Mammary epithelial cell (primary cell): Measurements from ENCODE around the gene ZNF169.

ENCODE experiments used
- CTCF ChIP-seq, 2 donors: IDR thresholded peaks in 1 of 2; conservative IDR thresholded peaks in 1 of 2; 2 replicates each; pipeline ENCODE4 v1.5.1; 2011 to 2012; ENCODE audit warnings: inconsistent platforms in 2 of 2, low read length in 2 of 2, mild to moderate bottlenecking in 2 of 2, control low read depth in 1 of 2, low read depth in 1 of 2; ENCODE audit not compliant: insufficient read depth in 1 of 2; ENCODE audit errors: extremely low read depth in 1 of 2
- EZH2 ChIP-seq: IDR thresholded peaks from 2 replicates; pipeline ENCODE4 v1.6.1; 2012; ENCODE audit warnings: low read length, inconsistent platforms, borderline replicate concordance

- TF ChIP-seq EZH2 (no peak), CTCF (conservative IDR thresholded peaks at IDR 0.05 in 1 of 2, IDR thresholded peaks at IDR 0.05 in 1 of 2; ENCODE audit: extremely low read depth in 1 of 2, insufficient read depth in 1 of 2, low read depth in 1 of 2, low read length in 2 of 2) (no peak)
Observed at GRCh38 chr9:94281101-94281500, 22.0 kb downstream of the ZNF169 start.
